ENCODE measurements around the gene DUS4L.

The DUS4L gene

GRCh38 chr7:107580716-107581383 lies 17.1 kb downstream of the DUS4L start:
- no peak for DNase-seq (ENCODE audit: low spot score)

GRCh38 chr7:107581387-107582013 lies 17.7 kb downstream of the DUS4L start:
- no peak for DNase-seq (ENCODE audit: low spot score)

- no peak for DNase-seq (ENCODE audit: low spot score)
Measured at GRCh38 chr7:107582875-107583274, 19.1 kb downstream of the DUS4L start.

- DNase-seq (ENCODE audit: low spot score): no peak
Measured at GRCh38 chr7:107584716-107585115, 20.9 kb downstream of the DUS4L start.

GRCh38 chr7:107588529-107589130 lies 24.9 kb downstream of the DUS4L start:
- DNase-seq (ENCODE audit: low spot score): no peak

GRCh38 chr7:107591421-107591820 lies 27.6 kb downstream of the DUS4L start:
- no peak for DNase-seq (ENCODE audit: low spot score)

- DNase-seq (ENCODE audit: low spot score): no peak
Measured at GRCh38 chr7:107592361-107593024, 28.7 kb downstream of the DUS4L start.

GRCh38 chr7:107593025-107593410 lies 29.2 kb downstream of the DUS4L start:
- no peak for DNase-seq (ENCODE audit: low spot score)

- DNase-seq (ENCODE audit: low spot score): peak; percentile 11
Measured at GRCh38 chr7:107594961-107595737, 31.4 kb downstream of the DUS4L start.

GRCh38 chr7:107596881-107597581 lies 33.3 kb downstream of the DUS4L start:
- no peak for DNase-seq (ENCODE audit: low spot score)

GRCh38 chr7:107597582-107597916 lies 33.8 kb downstream of the DUS4L start:
- no peak for DNase-seq (ENCODE audit: low spot score)

GRCh38 chr7:107597953-107598352 lies 34.2 kb downstream of the DUS4L start:
- DNase-seq (ENCODE audit: low spot score): no peak

GRCh38 chr7:107599262-107599661 lies 35.5 kb downstream of the DUS4L start:
- no peak for DNase-seq (ENCODE audit: low spot score)

GRCh38 chr7:107600816-107601215 lies 37.0 kb downstream of the DUS4L start:
- no peak for DNase-seq (ENCODE audit: low spot score)

- no peak for DNase-seq (ENCODE audit: low spot score)
Measured at GRCh38 chr7:107605218-107605815, 41.5 kb downstream of the DUS4L start.

GRCh38 chr7:107606303-107606702 lies 42.5 kb downstream of the DUS4L start:
- DNase-seq (ENCODE audit: low spot score): no peak

GRCh38 chr7:107609811-107610261 lies 46.1 kb downstream of the DUS4L start:
- no peak for DNase-seq (ENCODE audit: low spot score)

GRCh38 chr7:107610323-107610722 lies 46.6 kb downstream of the DUS4L start:
- DNase-seq (ENCODE audit: low spot score): no peak

GRCh38 chr7:107613439-107613838 lies 49.7 kb downstream of the DUS4L start:
- no peak for DNase-seq (ENCODE audit: low spot score)

- no peak for DNase-seq (ENCODE audit: low spot score)
Measured at GRCh38 chr7:107613948-107614347, 50.2 kb downstream of the DUS4L start.

- no peak for DNase-seq (ENCODE audit: low spot score)
Measured at GRCh38 chr7:107614425-107614824, 50.7 kb downstream of the DUS4L start.

Data from globus pallidus (tissue), 1 donor.